ENCODE results near the gene TXNRD1.

DNA sequence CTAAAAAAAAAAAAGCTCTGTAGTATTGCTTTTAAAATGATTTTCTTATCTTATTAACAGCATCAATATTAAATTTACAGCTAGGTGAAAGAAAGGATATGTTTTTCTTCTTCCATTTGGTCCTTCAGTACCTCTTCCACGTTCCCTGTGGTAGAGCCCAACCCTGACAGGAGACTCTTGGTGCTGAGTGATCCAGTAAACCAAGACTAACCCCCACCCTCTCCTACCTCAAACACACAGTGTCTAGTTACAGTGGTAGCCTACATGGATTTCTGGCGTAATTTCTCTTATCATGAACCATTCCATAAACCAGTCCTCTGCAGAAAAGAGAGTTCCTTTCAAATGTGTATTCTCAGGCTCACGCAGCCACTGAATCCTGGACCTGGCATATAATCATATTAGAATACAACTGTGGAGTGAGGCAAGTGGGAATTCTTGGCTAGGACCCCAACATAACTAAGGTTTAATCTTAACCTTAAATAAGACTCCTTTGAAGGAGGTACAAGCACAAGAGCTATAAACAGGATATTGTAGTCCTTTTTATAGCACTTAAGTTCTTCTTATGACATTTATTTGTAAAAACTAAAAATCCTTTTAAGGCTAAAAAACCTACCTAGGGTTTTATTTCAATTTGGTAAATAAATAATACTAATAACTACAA is 27.1 kb downstream of the TXNRD1 start:
- TF ChIP-seq, protein P1, sequence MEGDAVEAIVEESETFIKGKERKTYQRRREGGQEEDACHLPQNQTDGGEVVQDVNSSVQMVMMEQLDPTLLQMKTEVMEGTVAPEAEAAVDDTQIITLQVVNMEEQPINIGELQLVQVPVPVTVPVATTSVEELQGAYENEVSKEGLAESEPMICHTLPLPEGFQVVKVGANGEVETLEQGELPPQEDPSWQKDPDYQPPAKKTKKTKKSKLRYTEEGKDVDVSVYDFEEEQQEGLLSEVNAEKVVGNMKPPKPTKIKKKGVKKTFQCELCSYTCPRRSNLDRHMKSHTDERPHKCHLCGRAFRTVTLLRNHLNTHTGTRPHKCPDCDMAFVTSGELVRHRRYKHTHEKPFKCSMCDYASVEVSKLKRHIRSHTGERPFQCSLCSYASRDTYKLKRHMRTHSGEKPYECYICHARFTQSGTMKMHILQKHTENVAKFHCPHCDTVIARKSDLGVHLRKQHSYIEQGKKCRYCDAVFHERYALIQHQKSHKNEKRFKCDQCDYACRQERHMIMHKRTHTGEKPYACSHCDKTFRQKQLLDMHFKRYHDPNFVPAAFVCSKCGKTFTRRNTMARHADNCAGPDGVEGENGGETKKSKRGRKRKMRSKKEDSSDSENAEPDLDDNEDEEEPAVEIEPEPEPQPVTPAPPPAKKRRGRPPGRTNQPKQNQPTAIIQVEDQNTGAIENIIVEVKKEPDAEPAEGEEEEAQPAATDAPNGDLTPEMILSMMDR (IDR thresholded peaks at IDR 0.05; ENCODE audit: low read depth, low read length): no peak
- TF ChIP-seq EZH2phosphoT487 (IDR thresholded peaks at IDR 0.05; ENCODE audit: low read depth): no peak

Measured in OCI-LY3 (cell line).